GM21526 (cell line): ENCODE data around the gene PLEKHH2.
"Not testable (repeated sequence)": the region's sequence is repeated elsewhere in the genome, so short reads cannot be mapped to it uniquely, and the experiment has no call there.

ENCODE experiments used
- ATAC-seq: cut with Tn5 transposase; IDR thresholded peaks from one replicate; pipeline ENCODE4 v1.9.1; 2021; ENCODE audit warnings: moderate library complexity; ENCODE audit not compliant: unreplicated experiment, low FRiP score

Gene PLEKHH2

GRCh38 chr2:43714164-43714563 is 77.1 kb downstream of the PLEKHH2 start:
- no peak for ATAC-seq

- no peak for ATAC-seq
These were observed 78.4 kb downstream of the PLEKHH2 start for GRCh38 chr2:43715300-43716098.

GRCh38 chr2:43717322-43717721 is 80.3 kb downstream of the PLEKHH2 start:
- no peak for ATAC-seq

- peak; percentile 64 for ATAC-seq
These were observed 81.6 kb downstream of the PLEKHH2 start for GRCh38 chr2:43718530-43719124.

- ATAC-seq = no peak
These were observed 87.9 kb downstream of the PLEKHH2 start for GRCh38 chr2:43724728-43725526.

GRCh38 chr2:43725711-43726246 is 88.7 kb downstream of the PLEKHH2 start:
- ATAC-seq = no peak

- ATAC-seq = not testable (repeated sequence)
These were observed 90.0 kb downstream of the PLEKHH2 start for GRCh38 chr2:43726961-43727633.

- no peak for ATAC-seq
These were observed 90.6 kb downstream of the PLEKHH2 start for GRCh38 chr2:43727634-43728014.

GRCh38 chr2:43729491-43730174 is 92.6 kb downstream of the PLEKHH2 start:
- no peak for ATAC-seq

- no peak for ATAC-seq
These were observed 94.2 kb downstream of the PLEKHH2 start for GRCh38 chr2:43731211-43731610.

- ATAC-seq = no peak
These were observed 99.6 kb downstream of the PLEKHH2 start for GRCh38 chr2:43736637-43737036.

GRCh38 chr2:43737097-43737854 is 100.2 kb downstream of the PLEKHH2 start:
- ATAC-seq = no peak

GRCh38 chr2:43737855-43738254 is 100.8 kb downstream of the PLEKHH2 start:
- ATAC-seq = no peak

GRCh38 chr2:43738257-43738656 is 101.2 kb downstream of the PLEKHH2 start:
- no peak for ATAC-seq

GRCh38 chr2:43743706-43744105 is 106.6 kb downstream of the PLEKHH2 start:
- no peak for ATAC-seq

GRCh38 chr2:43745457-43745856 is 108.4 kb downstream of the PLEKHH2 start:
- no peak for ATAC-seq

- no peak for ATAC-seq
These were observed 111.3 kb downstream of the PLEKHH2 start for GRCh38 chr2:43748333-43748732.

GRCh38 chr2:43749583-43749982 is 112.5 kb downstream of the PLEKHH2 start:
- no peak for ATAC-seq

GRCh38 chr2:43751476-43751990 is 114.5 kb downstream of the PLEKHH2 start:
- ATAC-seq = no peak
